ENCODE data around the gene RSPRY1. TPM values are rescaled to one million over a fixed set of nuclear protein-coding genes. Genes with fewer than 3 reads are reported as not detected.
"Not testable (repeated sequence)": the region's sequence is repeated elsewhere in the genome, so short reads cannot be mapped to it uniquely, and the experiment has no call there.

RSPRY1 gene
- total RNA-seq, 4 donors from 2014 or later: 27.9 to 77.7 (median 53.2) TPM

GRCh38 chr16:57264950-57265371 lies 78.8 kb downstream of the RSPRY1 start:
- no peak for TF ChIP-seq CTCF (IDR thresholded peaks at IDR 0.05)
- TF ChIP-seq POLR2A (IDR thresholded peaks at IDR 0.05): peak in 1 of 2 donors; percentile 6
- DNase-seq: no peak
- intact Hi-C loops (cut with DNase I; ENCODE audit: low total_unique reads): no loop called here
- Histone ChIP-seq H3K9me3 (no peaks in the 10 kb centered on the region), H3K4me3 (no peak overlapping the region), H3K4me1 (no peaks in the 10 kb centered on the region), H3K27ac (no peak overlapping the region), H3K36me3 (no peaks in the 10 kb centered on the region), H3K27me3 (no peaks in the 10 kb centered on the region)

- Histone ChIP-seq H3K4me1 (no peaks in the 10 kb centered on the region), H3K36me3 (no peaks in the 10 kb centered on the region), H3K27me3 (no peaks in the 10 kb centered on the region), H3K9me3 (no peaks in the 10 kb centered on the region), H3K27ac (no peak overlapping the region), H3K4me3 (no peak overlapping the region)
- TF ChIP-seq CTCF (IDR thresholded peaks at IDR 0.05) (no peak), POLR2A (IDR thresholded peaks at IDR 0.05) (no peak)
- DNase-seq: peak in 1 of 2 donors; percentile 50
- intact Hi-C loops (cut with DNase I; ENCODE audit: low total_unique reads): no loop called here
Observed at GRCh38 chr16:57265850-57266530, 79.9 kb downstream of the RSPRY1 start.

- no peak overlapping the region for H3K4me3 ChIP-seq
- TF ChIP-seq POLR2A (IDR thresholded peaks at IDR 0.05) (no peak), CTCF (IDR thresholded peaks at IDR 0.05) (no peak)
- no peaks in the 10 kb centered on the region for H3K9me3 ChIP-seq
- H3K36me3 ChIP-seq: no peaks in the 10 kb centered on the region
- intact Hi-C loops (cut with DNase I; ENCODE audit: low total_unique reads): no loop called here
- no peaks in the 10 kb centered on the region for H3K4me1 ChIP-seq
- H3K27me3 ChIP-seq: no peaks in the 10 kb centered on the region
- H3K27ac ChIP-seq: no peak overlapping the region
- DNase-seq: no peak
Observed at GRCh38 chr16:57266531-57267260, 80.6 kb downstream of the RSPRY1 start.

GRCh38 chr16:57267343-57267742 lies 81.2 kb downstream of the RSPRY1 start:
- H3K4me3 ChIP-seq; H3K4me1 ChIP-seq; H3K9me3 ChIP-seq; DNase-seq; intact Hi-C loops (cut with DNase I; ENCODE audit: low total_unique reads); H3K36me3 ChIP-seq; H3K27ac ChIP-seq; H3K27me3 ChIP-seq: not testable (repeated sequence)

- H3K9me3 ChIP-seq: no peaks in the 10 kb centered on the region
- DNase-seq: no peak
- TF ChIP-seq CTCF (IDR thresholded peaks at IDR 0.05): no peak
- TF ChIP-seq POLR2A (IDR thresholded peaks at IDR 0.05): no peak
- H3K27ac ChIP-seq: no peak overlapping the region
- intact Hi-C loops (cut with DNase I; ENCODE audit: low total_unique reads): no loop called here
- no peaks in the 10 kb centered on the region for H3K4me1 ChIP-seq
- no peak overlapping the region for H3K4me3 ChIP-seq
- no peaks in the 10 kb centered on the region for H3K36me3 ChIP-seq
- H3K27me3 ChIP-seq: no peaks in the 10 kb centered on the region
Observed at GRCh38 chr16:57268804-57269800, 83.0 kb downstream of the RSPRY1 start.

All from uterus (tissue), 4 donors.